Stimulated activated CD4-positive, alpha-beta T cell treated with anti-CD3 and anti-CD28 coated beads, Interleukin-2, amount 100 ng/mL, for 4 hours (primary cell): ENCODE measurements around the gene CD58.
A peak's percentile ranks its signal among the peaks of the same experiment; 100 is the strongest.

Source experiments
- DNase-seq: peaks from one replicate; pipeline ENCODE4 v3.0.0-alpha.2; 2020; ENCODE audit warnings: low read depth

CD58 gene

GRCh38 chr1:116508984-116509980, 61.5 kb downstream of the CD58 start:
- no peak for DNase-seq

GRCh38 chr1:116508085-116508983, 62.5 kb downstream of the CD58 start:
- no peak for DNase-seq

- DNase-seq = no peak
Measured at GRCh38 chr1:116507631-116508030, 63.2 kb downstream of the CD58 start.

GRCh38 chr1:116506132-116507004, 64.5 kb downstream of the CD58 start:
- DNase-seq = no peak

- peak; percentile 79 for DNase-seq
Measured at GRCh38 chr1:116504308-116505156, 66.3 kb downstream of the CD58 start.

GRCh38 chr1:116503546-116504307, 67.1 kb downstream of the CD58 start:
- DNase-seq = no peak

GRCh38 chr1:116502671-116503314, 68.0 kb downstream of the CD58 start:
- DNase-seq = no peak

GRCh38 chr1:116501870-116502244, 69.0 kb downstream of the CD58 start:
- DNase-seq = no peak

- no peak for DNase-seq
Measured at GRCh38 chr1:116501125-116501869, 69.5 kb downstream of the CD58 start.

GRCh38 chr1:116498789-116499628, 71.8 kb downstream of the CD58 start:
- peak; percentile 28 for DNase-seq

- no peak for DNase-seq
Measured at GRCh38 chr1:116497656-116498055, 73.2 kb downstream of the CD58 start.

GRCh38 chr1:116496898-116497297, 73.9 kb downstream of the CD58 start:
- DNase-seq = no peak

- no peak for DNase-seq
Measured at GRCh38 chr1:116496380-116496779, 74.4 kb downstream of the CD58 start.

GRCh38 chr1:116495535-116495934, 75.3 kb downstream of the CD58 start:
- no peak for DNase-seq

- no peak for DNase-seq
Measured at GRCh38 chr1:116494745-116495144, 76.1 kb downstream of the CD58 start.

GRCh38 chr1:116494353-116494692, 76.5 kb downstream of the CD58 start:
- no peak for DNase-seq

- no peak for DNase-seq
Measured at GRCh38 chr1:116493484-116494352, 77.1 kb downstream of the CD58 start.
